ENCODE measurements around the gene RGL1. TPM values are rescaled to one million over a fixed set of nuclear protein-coding genes. Genes with fewer than 3 reads are reported as not detected.

The RGL1 gene
- total and polyA plus RNA-seq, 2 donors (not counting 3 experiments of a cell fraction or from before 2014, with no cell fraction given): 19.8 to 35.3 TPM

DNA sequence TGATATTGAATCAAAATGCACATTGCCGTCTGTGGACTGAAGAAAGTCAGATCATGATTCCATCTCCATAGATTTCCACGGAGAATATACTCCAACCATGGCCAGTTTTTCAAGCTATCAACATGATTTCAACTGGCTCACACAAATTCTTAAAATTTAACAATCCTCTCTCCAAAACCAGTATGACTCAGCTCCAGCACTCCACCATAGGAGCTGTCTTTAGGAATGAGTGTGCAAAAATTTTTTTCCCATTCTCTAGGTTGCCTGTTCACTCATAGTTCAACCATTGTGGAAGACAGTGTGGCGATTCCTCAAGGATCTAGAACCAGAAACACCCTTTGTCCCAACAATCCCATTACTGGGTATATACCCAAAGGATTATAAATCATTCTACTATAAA lies 40.8 kb downstream of the RGL1 start:
- Histone ChIP-seq H3K79me2 (ENCODE audit: control insufficient read depth, insufficient read depth, low read length) (peaks cover 8% of the 10 kb centered on the region), H3K27me3 (ENCODE audit: control insufficient read depth in 2 of 2, insufficient read depth in 2 of 2, low read length in 2 of 2) (no peaks in the 10 kb centered on the region), H3K9me3 (replicated peaks; ENCODE audit: control insufficient read depth, insufficient read depth, low read length) (no peaks in the 10 kb centered on the region), H3K9me1 (replicated peaks; ENCODE audit: control insufficient read depth, extremely low read depth, insufficient read depth, low read length) (no peaks in the 10 kb centered on the region), H3K9ac (replicated peaks; ENCODE audit: extremely low read depth, insufficient read depth, low read length) (no peak overlapping the region), H3K4me1 (ENCODE audit: control insufficient read depth, extremely low read depth, insufficient read depth, low read length) (peaks cover 49% of the 10 kb centered on the region), H3K4me3 (replicated peaks in 1 of 3; ENCODE audit: insufficient read depth in 1 of 3, low read depth in 1 of 3, low read length in 3 of 3) (no peak overlapping the region), H4K20me1 (replicated peaks; ENCODE audit: control insufficient read depth, extremely low read depth, insufficient read depth, low read length) (no peaks in the 10 kb centered on the region), H3K4me2 (ENCODE audit: insufficient read depth, low read length) (no peak overlapping the region), H2AFZ (ENCODE audit: low read depth, low read length) (no peak overlapping the region), H3K36me3 (ENCODE audit: control insufficient read depth in 2 of 2, extremely low read depth in 1 of 2, insufficient read depth in 2 of 2, low read length in 2 of 2) (peaks cover 0 to 2% of the 10 kb centered on the region in 2 experiments), H3K27ac (ENCODE audit: insufficient read depth, low read depth, low read length) (no peak overlapping the region)
- BruUV-seq (replicated peaks): no TSS peak
- TF ChIP-seq FOS (IDR thresholded peaks at IDR 0.05; ENCODE audit: borderline replicate concordance, insufficient read depth, low read length) (no peak), POLR2A (IDR thresholded peaks at IDR 0.05; ENCODE audit: low read depth, low read length) (no peak), JUN (IDR thresholded peaks at IDR 0.05; ENCODE audit: borderline replicate concordance, insufficient read depth, insufficient read length, low read depth) (no peak), POLR2AphosphoS5 (IDR thresholded peaks at IDR 0.05; ENCODE audit: insufficient read depth, low read depth, low read length) (no peak), EZH2 (IDR thresholded peaks at IDR 0.05; ENCODE audit: borderline replicate concordance, low read depth, low read length, severe bottlenecking) (no peak), GATA2 (IDR thresholded peaks at IDR 0.05; ENCODE audit: insufficient read depth, insufficient read length, low read depth, low read length) (no peak), MAX (IDR thresholded peaks at IDR 0.05; ENCODE audit: insufficient read depth, insufficient read length) (no peak), MYC (IDR thresholded peaks at IDR 0.05; ENCODE audit: low read depth, low read length) (no peak)
- TF ChIP-seq, protein P1, sequence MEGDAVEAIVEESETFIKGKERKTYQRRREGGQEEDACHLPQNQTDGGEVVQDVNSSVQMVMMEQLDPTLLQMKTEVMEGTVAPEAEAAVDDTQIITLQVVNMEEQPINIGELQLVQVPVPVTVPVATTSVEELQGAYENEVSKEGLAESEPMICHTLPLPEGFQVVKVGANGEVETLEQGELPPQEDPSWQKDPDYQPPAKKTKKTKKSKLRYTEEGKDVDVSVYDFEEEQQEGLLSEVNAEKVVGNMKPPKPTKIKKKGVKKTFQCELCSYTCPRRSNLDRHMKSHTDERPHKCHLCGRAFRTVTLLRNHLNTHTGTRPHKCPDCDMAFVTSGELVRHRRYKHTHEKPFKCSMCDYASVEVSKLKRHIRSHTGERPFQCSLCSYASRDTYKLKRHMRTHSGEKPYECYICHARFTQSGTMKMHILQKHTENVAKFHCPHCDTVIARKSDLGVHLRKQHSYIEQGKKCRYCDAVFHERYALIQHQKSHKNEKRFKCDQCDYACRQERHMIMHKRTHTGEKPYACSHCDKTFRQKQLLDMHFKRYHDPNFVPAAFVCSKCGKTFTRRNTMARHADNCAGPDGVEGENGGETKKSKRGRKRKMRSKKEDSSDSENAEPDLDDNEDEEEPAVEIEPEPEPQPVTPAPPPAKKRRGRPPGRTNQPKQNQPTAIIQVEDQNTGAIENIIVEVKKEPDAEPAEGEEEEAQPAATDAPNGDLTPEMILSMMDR (IDR thresholded peaks at IDR 0.05; ENCODE audit: extremely low read depth in 1 of 2, insufficient read depth in 1 of 2, low read depth in 1 of 2, low read length in 2 of 2): no peak
- no peak for FAIRE-seq
- POLR2A ChIA-PET: no interaction called here
- intact Hi-C loops (cut with micrococcal nuclease): no loop called here
- no peak for DNase-seq (ENCODE audit: low read depth, low spot score)
- CTCF ChIA-PET: interaction anchor here (1.3 kb wide), 1 partner anchor 70 kb away, joined by 4 read pairs; no protein-coding TSS in a partner anchor
- dilution Hi-C loops (cut with MboI; ENCODE audit: extremely low pct_ligation_motif_present, low sequenced_read_pairs): no loop called here

Data from endothelial cell of umbilical vein (primary cell).